ENCODE data around the gene ZFP69. TPM values are rescaled to one million over a fixed set of nuclear protein-coding genes. Genes with fewer than 3 reads are reported as not detected.

Gene ZFP69
- total and polyA plus RNA-seq, 2 donors (not counting 3 experiments of a cell fraction or from before 2014, with no cell fraction given) = 0.98 to 2.4 TPM

GRCh38 chr1:40531381-40532061, 54.4 kb downstream of the ZFP69 start, which contains the start of gene ZNF684:
Gene ZNF684, plus strand, starts transcription at chr1:40531637. Its CDS starts 1,530 bp downstream, at chr1:40533167.
- BruUV-seq (replicated peaks) = TSS peak; percentile 71
- Histone ChIP-seq H3K27me3 (ENCODE audit: control insufficient read depth in 2 of 2, insufficient read depth in 2 of 2, low read length in 2 of 2) (peaks cover 0 to 2% of the 10 kb centered on the region in 2 experiments), H3K4me1 (ENCODE audit: control insufficient read depth, extremely low read depth, insufficient read depth, low read length) (peaks cover 7% of the 10 kb centered on the region), H2AFZ (ENCODE audit: low read depth, low read length) (peak within 1 kb of the TSS; percentile 71), H3K27ac (ENCODE audit: insufficient read depth, low read depth, low read length) (peak within 1 kb of the TSS; percentile 96), H4K20me1 (replicated peaks; ENCODE audit: control insufficient read depth, extremely low read depth, insufficient read depth, low read length) (no peaks in the 10 kb centered on the region), H3K4me3 (replicated peaks in 1 of 3; ENCODE audit: insufficient read depth in 1 of 3, low read depth in 1 of 3, low read length in 3 of 3) (peak within 1 kb of the TSS; percentile 59 to 84 (median 82)), H3K9ac (replicated peaks; ENCODE audit: extremely low read depth, insufficient read depth, low read length) (peak within 1 kb of the TSS; percentile 71), H3K36me3 (ENCODE audit: control insufficient read depth in 2 of 2, extremely low read depth in 1 of 2, insufficient read depth in 2 of 2, low read length in 2 of 2) (no peaks in the 10 kb centered on the region), H3K9me3 (replicated peaks; ENCODE audit: control insufficient read depth, insufficient read depth, low read length) (no peaks in the 10 kb centered on the region), H3K4me2 (ENCODE audit: insufficient read depth, low read length) (peak within 1 kb of the TSS; percentile 100), H3K9me1 (replicated peaks; ENCODE audit: control insufficient read depth, extremely low read depth, insufficient read depth, low read length) (no peaks in the 10 kb centered on the region), H3K79me2 (ENCODE audit: control insufficient read depth, insufficient read depth, low read length) (no peaks in the 10 kb centered on the region)
- ChIA-PET POLR2A (interaction anchor here (0.6 to 1.0 kb wide), 4 partner anchors 50 to 1541 kb away, joined by 3 to 4 read pairs (median 3); partner anchors contain the start of gene NFYC), CTCF (interaction anchor here (0.7 to 2.6 kb wide), 20 partner anchors 10 to 421 kb away, joined by 3 to 18 read pairs (median 8); partner anchors contain the start of genes EXO5, NFYC, RIMS3 and ZFP69)
- peak; percentile 84 for FAIRE-seq
- dilution Hi-C loops (cut with MboI; ENCODE audit: extremely low pct_ligation_motif_present, low sequenced_read_pairs) (no loop called here), intact Hi-C loops (cut with micrococcal nuclease) (loop anchor here (1.0 to 5.0 kb wide), 6 partner anchors 44 to 416 kb away; partner anchors contain the start of genes RIMS3, ZFP69 and ZFP69B)
- DNase-seq (ENCODE audit: low read depth, low spot score) = peak; percentile 92
- peak; percentile 6 for TF ChIP-seq JUN (IDR thresholded peaks at IDR 0.05; ENCODE audit: borderline replicate concordance, insufficient read depth, insufficient read length, low read depth)
- TF ChIP-seq, protein P1, sequence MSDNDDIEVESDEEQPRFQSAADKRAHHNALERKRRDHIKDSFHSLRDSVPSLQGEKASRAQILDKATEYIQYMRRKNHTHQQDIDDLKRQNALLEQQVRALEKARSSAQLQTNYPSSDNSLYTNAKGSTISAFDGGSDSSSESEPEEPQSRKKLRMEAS (IDR thresholded peaks at IDR 0.05; ENCODE audit: insufficient read depth, insufficient read length) = no peak
- TF ChIP-seq, protein P2, sequence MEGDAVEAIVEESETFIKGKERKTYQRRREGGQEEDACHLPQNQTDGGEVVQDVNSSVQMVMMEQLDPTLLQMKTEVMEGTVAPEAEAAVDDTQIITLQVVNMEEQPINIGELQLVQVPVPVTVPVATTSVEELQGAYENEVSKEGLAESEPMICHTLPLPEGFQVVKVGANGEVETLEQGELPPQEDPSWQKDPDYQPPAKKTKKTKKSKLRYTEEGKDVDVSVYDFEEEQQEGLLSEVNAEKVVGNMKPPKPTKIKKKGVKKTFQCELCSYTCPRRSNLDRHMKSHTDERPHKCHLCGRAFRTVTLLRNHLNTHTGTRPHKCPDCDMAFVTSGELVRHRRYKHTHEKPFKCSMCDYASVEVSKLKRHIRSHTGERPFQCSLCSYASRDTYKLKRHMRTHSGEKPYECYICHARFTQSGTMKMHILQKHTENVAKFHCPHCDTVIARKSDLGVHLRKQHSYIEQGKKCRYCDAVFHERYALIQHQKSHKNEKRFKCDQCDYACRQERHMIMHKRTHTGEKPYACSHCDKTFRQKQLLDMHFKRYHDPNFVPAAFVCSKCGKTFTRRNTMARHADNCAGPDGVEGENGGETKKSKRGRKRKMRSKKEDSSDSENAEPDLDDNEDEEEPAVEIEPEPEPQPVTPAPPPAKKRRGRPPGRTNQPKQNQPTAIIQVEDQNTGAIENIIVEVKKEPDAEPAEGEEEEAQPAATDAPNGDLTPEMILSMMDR (IDR thresholded peaks at IDR 0.05; ENCODE audit: extremely low read depth in 1 of 2, insufficient read depth in 1 of 2, low read depth in 1 of 2, low read length in 2 of 2) = no peak
- peak; percentile 68 for TF ChIP-seq POLR2AphosphoS5 (IDR thresholded peaks at IDR 0.05; ENCODE audit: insufficient read depth, low read depth, low read length)
- no peak for TF ChIP-seq MYC (IDR thresholded peaks at IDR 0.05; ENCODE audit: low read depth, low read length)
